Liver (tissue), 3 donors: ENCODE measurements around the gene ST3GAL2.

Experiments used
- JUND ChIP-seq, 2 donors: IDR thresholded peaks; 2 replicates each; pipeline ENCODE4 v1.6.1; 2016; ENCODE audit warnings: antibody characterized with exemption in 2 of 2
- TF ChIP-seq, protein P1 (sequence below): IDR thresholded peaks from 2 replicates; pipeline ENCODE4 v1.6.1; 2016; ENCODE audit warnings: antibody characterized with exemption
- TF ChIP-seq, protein P2 (sequence below): fragments of 150-350 bp; IDR thresholded peaks from 2 replicates; pipeline ENCODE4 v1.5.1; 2017; ENCODE audit warnings: improper control_type of control experiment, low read depth, low read length; ENCODE audit not compliant: missing input control
- donor health status: healthy.
- donor health status: healthy.

DNA sequence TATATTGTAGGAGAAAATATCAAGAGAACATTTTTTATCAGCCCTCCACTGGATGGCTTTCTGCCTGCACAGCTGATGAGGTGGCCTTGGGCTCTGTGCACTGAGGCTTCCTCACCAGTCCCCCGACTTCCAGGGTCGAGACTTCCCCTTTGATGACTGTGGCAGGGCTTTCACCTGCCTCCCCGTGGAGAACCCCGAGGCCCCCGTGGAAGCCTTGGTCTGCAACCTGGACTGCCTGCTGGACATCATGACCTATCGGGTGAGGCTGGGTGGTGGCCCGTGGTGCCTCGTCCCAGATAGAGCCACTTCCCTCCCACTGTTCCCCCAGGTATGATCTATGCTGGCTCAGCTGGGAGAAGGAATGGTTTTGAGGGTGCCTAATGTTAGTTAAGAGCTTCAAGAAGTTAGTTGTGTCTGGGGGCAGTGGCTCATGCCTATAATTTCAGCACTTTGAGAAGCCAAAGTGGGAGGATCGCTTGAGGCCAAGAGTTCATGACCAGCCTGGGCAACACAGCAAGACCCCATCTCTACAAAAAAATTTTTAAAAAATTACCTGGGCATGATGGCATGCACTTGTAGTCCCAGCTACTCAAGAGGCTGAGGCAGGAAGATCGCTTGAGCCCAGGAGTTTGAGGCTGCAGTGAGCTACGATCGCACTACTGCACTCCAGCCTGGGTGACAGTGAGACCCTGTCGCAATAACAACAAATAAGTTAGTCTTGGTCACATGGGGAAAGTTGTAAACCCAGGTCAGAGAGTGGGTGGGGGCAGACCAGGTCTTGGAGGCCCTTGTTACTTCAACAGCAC is 27.3 kb upstream of the ST3GAL2 start:
- TF ChIP-seq, protein P1, sequence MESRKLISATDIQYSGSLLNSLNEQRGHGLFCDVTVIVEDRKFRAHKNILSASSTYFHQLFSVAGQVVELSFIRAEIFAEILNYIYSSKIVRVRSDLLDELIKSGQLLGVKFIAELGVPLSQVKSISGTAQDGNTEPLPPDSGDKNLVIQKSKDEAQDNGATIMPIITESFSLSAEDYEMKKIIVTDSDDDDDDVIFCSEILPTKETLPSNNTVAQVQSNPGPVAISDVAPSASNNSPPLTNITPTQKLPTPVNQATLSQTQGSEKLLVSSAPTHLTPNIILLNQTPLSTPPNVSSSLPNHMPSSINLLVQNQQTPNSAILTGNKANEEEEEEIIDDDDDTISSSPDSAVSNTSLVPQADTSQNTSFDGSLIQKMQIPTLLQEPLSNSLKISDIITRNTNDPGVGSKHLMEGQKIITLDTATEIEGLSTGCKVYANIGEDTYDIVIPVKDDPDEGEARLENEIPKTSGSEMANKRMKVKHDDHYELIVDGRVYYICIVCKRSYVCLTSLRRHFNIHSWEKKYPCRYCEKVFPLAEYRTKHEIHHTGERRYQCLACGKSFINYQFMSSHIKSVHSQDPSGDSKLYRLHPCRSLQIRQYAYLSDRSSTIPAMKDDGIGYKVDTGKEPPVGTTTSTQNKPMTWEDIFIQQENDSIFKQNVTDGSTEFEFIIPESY = no peak
- TF ChIP-seq, protein P2, sequence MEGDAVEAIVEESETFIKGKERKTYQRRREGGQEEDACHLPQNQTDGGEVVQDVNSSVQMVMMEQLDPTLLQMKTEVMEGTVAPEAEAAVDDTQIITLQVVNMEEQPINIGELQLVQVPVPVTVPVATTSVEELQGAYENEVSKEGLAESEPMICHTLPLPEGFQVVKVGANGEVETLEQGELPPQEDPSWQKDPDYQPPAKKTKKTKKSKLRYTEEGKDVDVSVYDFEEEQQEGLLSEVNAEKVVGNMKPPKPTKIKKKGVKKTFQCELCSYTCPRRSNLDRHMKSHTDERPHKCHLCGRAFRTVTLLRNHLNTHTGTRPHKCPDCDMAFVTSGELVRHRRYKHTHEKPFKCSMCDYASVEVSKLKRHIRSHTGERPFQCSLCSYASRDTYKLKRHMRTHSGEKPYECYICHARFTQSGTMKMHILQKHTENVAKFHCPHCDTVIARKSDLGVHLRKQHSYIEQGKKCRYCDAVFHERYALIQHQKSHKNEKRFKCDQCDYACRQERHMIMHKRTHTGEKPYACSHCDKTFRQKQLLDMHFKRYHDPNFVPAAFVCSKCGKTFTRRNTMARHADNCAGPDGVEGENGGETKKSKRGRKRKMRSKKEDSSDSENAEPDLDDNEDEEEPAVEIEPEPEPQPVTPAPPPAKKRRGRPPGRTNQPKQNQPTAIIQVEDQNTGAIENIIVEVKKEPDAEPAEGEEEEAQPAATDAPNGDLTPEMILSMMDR = no peak
- no peak for TF ChIP-seq JUND (IDR thresholded peaks at IDR 0.05)
